ENCODE results near the gene CLOCK.

- TF ChIP-seq CTCF (IDR thresholded peaks at IDR 0.05; ENCODE audit: poor library complexity) = peak; percentile 3
- no peak for TF ChIP-seq EZH2 (IDR thresholded peaks at IDR 0.05; ENCODE audit: borderline replicate concordance)
- no peak for TF ChIP-seq EZH2phosphoT487 (IDR thresholded peaks at IDR 0.05; ENCODE audit: low read depth, severe bottlenecking, unreplicated experiment)
Observed at GRCh38 chr4:55395218-55395528, 151.5 kb downstream of the CLOCK start.
